Activated gamma-delta T cell treated with Interleukin-2 at 50 U/mL for 16 hours (primary cell): ENCODE results near the gene CRADD.

Experiments
- DNase-seq: peaks from one replicate; pipeline ENCODE4 v3.0.0-alpha.2; 2020

CRADD gene

GRCh38 chr12:93673084-93673483 lies 4.1 kb upstream of the CRADD start:
- no peak for DNase-seq

- no peak for DNase-seq
Measured at GRCh38 chr12:93674386-93674785, 2.8 kb upstream of the CRADD start.

DNA sequence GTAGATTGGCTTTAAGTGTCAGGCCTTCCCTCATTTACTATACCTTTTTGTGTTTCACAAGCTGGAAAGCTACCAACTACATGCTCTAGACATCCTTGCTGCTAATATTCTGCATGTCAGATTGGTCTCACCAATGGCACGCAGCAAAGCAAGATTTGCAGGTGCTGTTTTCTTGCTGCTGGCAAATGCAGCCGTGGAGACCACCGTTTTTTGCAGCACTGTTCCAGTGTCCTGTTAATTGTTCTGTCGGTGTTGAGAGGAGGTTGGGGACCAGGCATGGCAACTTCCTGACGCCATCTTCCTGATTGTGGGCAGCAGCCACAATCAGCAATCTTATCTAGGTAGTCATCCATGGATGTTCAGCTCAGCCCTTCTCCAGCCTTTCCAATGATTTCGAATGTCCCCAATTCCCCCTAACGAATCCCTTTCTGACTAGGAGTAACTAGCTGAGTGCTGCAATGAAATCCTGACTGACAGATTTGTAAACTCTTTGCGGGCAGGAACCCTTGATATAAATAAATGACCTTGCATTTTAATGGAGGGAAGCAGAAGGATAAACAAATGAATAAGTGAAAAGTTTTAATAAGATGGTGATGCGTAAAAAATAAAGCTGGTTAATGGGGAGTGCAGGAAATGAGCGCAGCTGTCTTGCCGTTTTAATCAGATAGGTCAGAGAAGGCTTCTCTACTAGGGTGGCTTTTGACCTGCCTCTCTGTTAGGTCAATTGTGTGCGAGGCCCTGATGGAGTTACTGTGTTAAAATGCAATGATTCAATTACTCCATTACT lies 574 bp upstream of the CRADD start:
- DNase-seq, result no peak

- DNase-seq, result no peak
Measured at GRCh38 chr12:93678779-93679178, 1.6 kb downstream of the CRADD start.

DNA sequence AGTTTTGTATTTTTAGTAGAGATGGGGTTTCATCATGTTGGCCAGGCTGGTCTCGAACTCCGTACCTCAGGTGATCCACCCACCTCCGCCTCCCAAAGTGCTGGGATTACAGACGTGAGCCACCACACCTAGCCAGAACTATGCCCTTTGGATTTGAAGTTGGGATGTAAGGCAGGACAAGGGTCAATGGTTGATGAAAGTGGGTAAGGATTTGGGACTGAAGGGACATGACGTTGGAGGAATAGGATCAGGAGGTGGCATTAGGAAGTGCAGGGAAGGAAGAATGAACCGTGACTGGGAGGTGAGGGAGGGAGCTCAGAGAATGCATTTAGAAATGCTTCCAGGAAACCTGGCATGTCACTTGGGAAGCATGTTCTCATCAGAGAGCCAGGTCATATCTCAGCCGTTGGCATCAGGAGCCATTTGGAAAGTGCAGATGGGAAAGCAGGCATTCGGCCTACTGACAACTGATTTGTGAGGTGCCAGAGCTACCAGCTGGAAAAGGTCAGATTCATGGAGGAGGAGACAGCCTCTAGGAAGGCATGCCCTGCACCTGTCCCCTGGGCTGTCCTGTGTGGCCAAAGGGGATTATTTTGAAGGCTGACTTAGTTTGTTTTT lies 2.2 kb downstream of the CRADD start:
- no peak for DNase-seq

- no peak for DNase-seq
Measured at GRCh38 chr12:93680006-93680405, 2.8 kb downstream of the CRADD start.

DNA sequence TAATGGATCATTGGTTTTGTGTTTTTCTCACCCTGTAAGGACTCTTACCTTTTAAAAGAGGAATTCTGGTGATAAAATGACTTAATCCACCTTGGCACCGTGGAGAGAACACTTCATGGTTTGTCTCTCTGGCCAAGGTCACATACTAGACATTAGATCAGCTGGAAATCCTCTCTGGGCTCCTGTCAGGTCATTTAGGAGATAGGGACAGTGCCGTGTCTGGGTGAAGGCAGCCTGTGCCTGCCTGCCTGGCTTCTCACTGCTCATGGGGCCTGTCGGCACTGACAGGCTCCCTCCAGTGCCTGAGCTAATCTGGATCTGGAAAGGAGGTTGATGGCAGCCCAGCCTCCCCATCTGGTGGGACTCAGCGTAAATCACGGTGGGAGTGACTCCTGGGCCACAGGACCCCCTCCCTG lies 5.7 kb downstream of the CRADD start:
- no peak for DNase-seq

DNA sequence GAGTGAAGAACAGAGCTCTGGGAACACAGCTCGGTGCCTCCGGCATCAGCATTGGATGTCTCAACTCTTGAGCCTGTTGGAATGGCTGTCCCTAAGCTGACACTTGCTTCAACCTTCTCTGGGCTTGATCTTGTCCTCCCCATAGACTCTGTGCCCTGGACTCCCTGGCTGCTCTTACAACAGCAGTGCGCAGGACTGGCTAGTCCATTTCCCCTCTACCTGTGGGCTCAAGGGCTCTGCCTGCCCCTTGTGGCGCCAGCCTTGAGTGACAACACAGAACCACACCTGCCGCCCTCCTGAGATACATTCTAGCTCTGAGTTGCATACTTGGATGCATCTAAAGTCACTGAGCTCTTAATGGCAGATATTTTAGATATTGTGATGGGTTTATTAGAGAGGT lies 6.2 kb downstream of the CRADD start:
- no peak for DNase-seq

- no peak for DNase-seq
Measured at GRCh38 chr12:93684716-93685115, 7.5 kb downstream of the CRADD start.

DNA sequence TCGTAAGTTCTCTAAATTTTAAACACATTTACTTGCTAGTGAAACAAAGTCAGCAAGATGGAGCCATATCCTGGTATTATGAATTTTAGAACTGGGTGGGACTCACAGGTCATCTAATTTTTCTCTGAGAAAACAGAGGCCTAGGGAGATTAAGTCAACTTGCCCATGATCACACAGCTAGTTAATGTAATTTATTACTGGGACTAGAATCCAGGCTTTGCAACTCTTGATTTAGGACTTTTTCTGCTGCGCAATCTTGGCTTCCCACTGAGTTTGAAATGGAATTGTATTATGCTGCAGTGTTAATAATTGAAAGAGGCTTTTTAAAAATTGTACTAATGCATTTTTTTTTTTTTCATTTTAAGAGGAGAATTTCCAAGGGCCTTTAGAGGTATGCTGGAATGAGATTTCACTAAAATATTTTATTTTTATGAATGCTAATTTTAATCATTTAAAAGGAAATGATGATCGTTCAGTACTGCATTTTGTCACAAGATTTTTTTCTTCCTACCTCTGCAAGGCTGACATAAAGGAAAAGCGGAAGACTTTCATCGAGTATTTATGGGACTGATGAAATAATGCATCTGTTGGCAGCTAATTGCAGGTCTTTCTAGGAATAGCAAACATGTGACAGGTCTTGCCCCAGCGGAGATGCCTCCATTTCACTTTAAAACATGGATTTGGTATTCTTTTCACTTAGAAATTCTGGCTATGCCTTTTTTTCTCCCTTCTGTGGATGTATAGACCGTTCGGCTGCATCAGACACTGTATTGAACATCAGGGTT lies 9.6 kb downstream of the CRADD start:
- DNase-seq, result no peak

- no peak for DNase-seq
Measured at GRCh38 chr12:93689076-93689834, 12.1 kb downstream of the CRADD start.

DNA sequence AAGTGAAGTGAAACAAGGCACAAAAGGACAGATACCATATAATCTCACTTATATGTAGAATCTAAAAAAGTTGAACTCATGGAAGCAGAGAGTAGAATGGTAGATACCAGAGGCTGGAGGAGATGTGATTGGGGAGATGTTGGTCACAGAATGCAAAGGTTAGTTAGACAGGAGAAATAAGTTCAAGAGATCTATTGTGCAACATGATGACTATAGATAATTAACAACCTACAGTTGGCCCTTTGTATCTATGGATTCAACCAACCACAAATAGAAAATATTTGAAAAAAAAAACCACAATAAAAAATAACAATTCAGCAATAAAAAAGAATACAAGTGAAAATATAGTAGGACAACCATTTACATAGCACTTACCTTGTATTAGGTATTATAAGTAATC lies 19.3 kb downstream of the CRADD start:
- no peak for DNase-seq

GRCh38 chr12:93698307-93699092 lies 21.3 kb downstream of the CRADD start:
- DNase-seq, result no peak

- DNase-seq, result no peak
Measured at GRCh38 chr12:93699271-93700145, 22.3 kb downstream of the CRADD start.

GRCh38 chr12:93702707-93703315 lies 25.6 kb downstream of the CRADD start:
- DNase-seq, result no peak

DNA sequence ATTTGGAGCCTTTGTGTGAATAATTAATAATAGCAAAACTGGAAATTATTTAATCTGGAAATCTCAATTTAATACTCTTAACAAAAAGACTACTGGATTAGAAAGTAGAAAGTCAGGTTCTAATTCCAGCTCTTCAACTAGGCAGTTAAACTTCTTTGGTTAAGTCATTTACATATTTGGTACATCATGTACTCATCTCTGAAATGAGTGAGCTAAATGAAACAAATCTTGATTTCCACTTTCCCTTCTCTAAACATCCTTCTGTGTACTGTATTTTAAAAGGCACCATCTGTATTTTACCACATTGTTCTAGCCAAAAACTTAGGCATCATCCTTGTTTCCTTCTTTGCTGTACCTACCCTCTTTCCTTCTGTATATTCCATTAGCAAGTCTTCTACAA lies 26.9 kb downstream of the CRADD start:
- DNase-seq, result no peak

DNA sequence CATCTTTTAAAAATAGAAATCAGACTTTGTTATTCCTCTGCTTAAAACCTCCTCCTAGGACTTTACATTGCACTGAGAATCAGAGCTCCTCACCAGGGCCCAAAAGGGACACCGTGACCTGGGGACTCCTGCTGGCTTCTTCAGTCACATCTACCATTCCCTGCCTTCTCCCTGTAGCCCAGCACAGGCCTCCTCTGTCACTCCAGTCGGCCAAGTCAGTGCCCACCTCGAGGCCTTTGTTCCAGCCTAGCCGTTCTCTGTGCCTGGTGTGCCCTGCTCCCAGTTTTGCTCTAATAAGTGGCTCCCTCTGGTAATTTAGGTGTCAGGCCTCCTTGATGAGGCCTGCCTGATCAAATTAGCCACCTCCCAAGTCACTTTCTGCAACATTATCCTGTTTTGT lies 27.4 kb downstream of the CRADD start:
- DNase-seq, result no peak

DNA sequence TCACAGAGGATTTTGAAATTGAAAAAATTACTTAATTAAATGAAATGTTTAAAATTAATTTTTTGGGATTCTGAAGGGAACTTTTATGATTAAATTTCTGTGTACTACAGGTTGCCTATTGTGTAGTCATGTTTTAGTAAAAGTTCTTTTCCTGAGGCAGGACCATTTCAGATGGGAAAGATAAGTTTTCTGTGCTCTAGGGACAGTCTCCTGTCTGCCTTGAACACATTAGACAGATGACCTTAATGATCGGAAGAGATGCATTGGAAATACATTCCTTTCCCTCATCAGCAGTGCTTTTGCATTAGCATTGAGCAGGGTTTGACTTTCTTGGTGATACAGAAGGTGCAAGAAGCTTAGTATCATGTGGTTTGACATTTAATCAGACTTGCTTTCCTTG lies 28.1 kb downstream of the CRADD start:
- DNase-seq, result no peak

DNA sequence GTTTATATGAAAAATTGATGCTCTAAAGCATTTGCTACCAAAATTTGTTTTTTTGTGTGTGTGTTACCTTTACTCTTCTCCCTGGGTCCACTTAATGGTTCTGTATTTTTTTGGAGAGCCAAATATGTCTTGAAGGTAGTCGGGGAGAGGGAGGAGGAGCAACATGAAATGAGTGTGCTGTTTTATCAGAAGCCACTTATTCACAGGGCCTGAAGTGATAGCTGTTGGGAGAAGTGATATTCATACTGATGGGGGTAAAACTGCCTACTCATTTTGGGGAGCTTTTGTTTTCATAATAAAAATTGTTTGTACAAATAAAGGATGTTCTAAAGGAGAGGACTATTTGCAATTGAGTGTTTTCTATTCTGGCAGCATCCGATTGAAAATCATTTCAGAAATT lies 29.2 kb downstream of the CRADD start:
- no peak for DNase-seq

DNA sequence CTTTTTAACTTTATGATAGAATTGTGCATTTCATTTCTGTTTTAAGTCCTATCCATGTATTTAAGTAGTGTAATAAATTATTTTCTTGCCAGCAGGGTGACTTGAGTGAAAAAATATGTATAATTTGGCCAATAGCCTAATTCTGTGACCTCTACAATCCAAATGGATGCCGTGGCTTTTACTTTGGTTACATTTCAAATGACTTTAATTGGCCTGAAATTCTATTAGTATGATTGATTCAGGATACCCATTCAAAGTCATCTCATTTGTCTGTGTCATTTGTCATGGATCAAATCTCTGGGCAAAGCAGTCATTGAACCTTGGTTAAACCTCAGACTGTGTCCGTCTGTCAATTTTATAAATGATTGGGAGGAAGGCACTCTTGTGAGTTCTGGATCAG lies 29.6 kb downstream of the CRADD start:
- no peak for DNase-seq

DNA sequence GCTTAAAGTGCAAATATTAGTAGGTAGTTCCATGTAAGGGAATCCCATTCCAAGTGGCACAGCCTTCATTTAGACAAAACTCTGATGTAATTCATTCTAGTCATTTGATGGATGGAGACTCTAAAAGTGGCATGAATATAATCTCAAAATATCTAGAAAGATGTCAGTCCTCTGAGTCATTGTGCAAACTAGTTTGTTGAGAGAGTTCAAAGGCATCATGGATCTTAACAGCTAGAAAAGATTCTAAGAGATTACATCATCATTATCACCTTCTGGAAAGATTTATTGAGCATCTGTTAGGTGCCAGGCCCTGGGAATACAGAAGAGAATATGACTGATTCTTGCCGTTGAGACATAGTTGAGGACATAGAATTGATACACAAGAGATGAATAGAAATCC lies 30.7 kb downstream of the CRADD start:
- no peak for DNase-seq
